A673 (cell line): ENCODE measurements around the gene PCDHGB2. TPM values are rescaled to one million over a fixed set of nuclear protein-coding genes. Genes with fewer than 3 reads are reported as not detected.

Source experiments
- BruUV-seq: library from RNA; stranded (reverse); fragments of 400-500 nt; replicated peaks from 2 replicates; lab custom pipeline; 2021; lab: Mats Ljungman, UMichigan
- CTCF ChIA-PET: fragments of 300-600 bp; sonication (Branson Sonifier 250); formaldehyde crosslinking; loops from one replicate; lab custom pipeline; 2022; ENCODE audit warnings: antibody characterized with exemption; lab: Charles Lee
- POLR2A ChIA-PET: fragments of 300-600 bp; sonication (Branson Sonifier 250); formaldehyde crosslinking; loops from one replicate; lab custom pipeline; 2022; ENCODE audit warnings: antibody characterized with exemption; ENCODE audit not compliant: low non-redundant PET; lab: Charles Lee
- DNase-seq: peaks from one replicate; pipeline ENCODE4 v3.0.0-alpha.2; 2015; ENCODE audit warnings: low spot score
- H3K27ac ChIP-seq: fragments of 200-600 bp; sonication (generic); 2 replicates; pipeline ENCODE4 v1.5.1; 2016; ENCODE audit warnings: mixed run types, low read depth, mild to moderate bottlenecking, mixed read lengths, antibody characterized with exemption, low read length; ENCODE audit not compliant: poor library complexity, severe bottlenecking
- H3K27me3 ChIP-seq: fragments of 200-600 bp; sonication (generic); replicated peaks from 2 replicates; pipeline ENCODE4 v1.6.1; 2017; ENCODE audit warnings: mixed run types, low read depth, mild to moderate bottlenecking, mixed read lengths, antibody characterized with exemption, low read length; ENCODE audit not compliant: insufficient read depth, poor library complexity
- H3K36me3 ChIP-seq: fragments of 200-600 bp; sonication (generic); 2 replicates; pipeline ENCODE4 v1.6.1; 2016; ENCODE audit warnings: mixed run types, mild to moderate bottlenecking, mixed read lengths, antibody characterized with exemption, low read length; ENCODE audit not compliant: insufficient read depth, poor library complexity, severe bottlenecking
- H3K4me1 ChIP-seq: fragments of 200-600 bp; sonication (generic); 2 replicates; pipeline ENCODE4 v1.6.1; 2017; ENCODE audit warnings: mixed run types, mild to moderate bottlenecking, mixed read lengths, antibody characterized with exemption, low read length; ENCODE audit not compliant: insufficient read depth, poor library complexity, severe bottlenecking
- H3K4me3 ChIP-seq: fragments of 200-600 bp; sonication (generic); 2 replicates; pipeline ENCODE4 v1.5.1; 2016; ENCODE audit warnings: low read depth, mixed run types, mild to moderate bottlenecking, mixed read lengths, low read length; ENCODE audit not compliant: poor library complexity, severe bottlenecking
- H3K9me3 ChIP-seq: fragments of 200-600 bp; sonication (generic); 2 replicates; pipeline ENCODE4 v1.6.1; 2016; ENCODE audit warnings: mixed run types, low read depth, mild to moderate bottlenecking, mixed read lengths, antibody characterized with exemption, low read length; ENCODE audit not compliant: poor library complexity, severe bottlenecking
- EZH2 ChIP-seq: fragments of 200-600 bp; sonication (generic); IDR thresholded peaks from 2 replicates; pipeline ENCODE4 v1.6.1; 2017; ENCODE audit warnings: borderline replicate concordance, low read depth, mild to moderate bottlenecking, mixed read lengths, antibody characterized with exemption, low read length; ENCODE audit not compliant: poor library complexity, severe bottlenecking
- intact Hi-C: fragments of 100-400 bp; cut with micrococcal nuclease; formaldehyde crosslinking; loops from one replicate; pipeline ENCODE4 v1.10.0; 2022; ENCODE audit not compliant: unreplicated experiment
- total RNA-seq: library from RNA; stranded (reverse); gene quantifications from 2 replicates; pipeline ENCODE4 v1.2.3, GENCODE V29; 2021
- TF ChIP-seq, protein P1 (sequence below): fragments of 300-800, 200-600 bp; sonication (generic); conservative IDR thresholded peaks from 2 replicates; pipeline ENCODE4 v1.5.1; 2017; ENCODE audit warnings: low read depth, mild to moderate bottlenecking, antibody characterized with exemption, low read length, moderate library complexity, mixed read lengths

PCDHGB2 gene
- total RNA-seq, 1 experiment from 2014 or later, result 6.5 TPM

DNA sequence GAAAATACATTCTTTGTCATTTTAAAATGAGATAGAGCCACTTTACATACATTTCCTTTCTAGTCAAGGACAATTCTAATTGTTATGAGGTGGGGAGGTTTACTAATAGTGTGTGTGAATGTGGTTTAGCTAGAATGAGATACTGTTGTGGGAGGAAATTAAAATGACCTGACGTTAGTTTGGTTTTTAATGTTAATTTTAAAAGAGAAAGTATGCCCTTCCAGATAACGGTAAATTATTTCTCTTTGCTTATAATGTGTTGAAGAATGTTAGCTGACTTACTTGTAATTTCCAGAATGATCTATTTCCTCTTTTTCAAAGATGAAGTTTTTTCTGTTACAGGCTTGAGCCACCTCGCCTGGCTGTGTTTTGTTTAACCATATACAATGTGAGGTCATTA lies 37.5 kb upstream of the PCDHGB2 start:
- POLR2A ChIA-PET, result no interaction called here
- BruUV-seq, result no TSS peak
- CTCF ChIA-PET, result no interaction called here
- H3K27ac ChIP-seq, result no peak overlapping the region
- DNase-seq, result no peak
- no peak overlapping the region for H3K4me3 ChIP-seq
- peaks cover 39% of the 10 kb centered on the region for H3K9me3 ChIP-seq
- intact Hi-C loops, result no loop called here
- H3K4me1 ChIP-seq, result no peaks in the 10 kb centered on the region
- peaks cover 23% of the 10 kb centered on the region for H3K36me3 ChIP-seq
- TF ChIP-seq, protein P1, sequence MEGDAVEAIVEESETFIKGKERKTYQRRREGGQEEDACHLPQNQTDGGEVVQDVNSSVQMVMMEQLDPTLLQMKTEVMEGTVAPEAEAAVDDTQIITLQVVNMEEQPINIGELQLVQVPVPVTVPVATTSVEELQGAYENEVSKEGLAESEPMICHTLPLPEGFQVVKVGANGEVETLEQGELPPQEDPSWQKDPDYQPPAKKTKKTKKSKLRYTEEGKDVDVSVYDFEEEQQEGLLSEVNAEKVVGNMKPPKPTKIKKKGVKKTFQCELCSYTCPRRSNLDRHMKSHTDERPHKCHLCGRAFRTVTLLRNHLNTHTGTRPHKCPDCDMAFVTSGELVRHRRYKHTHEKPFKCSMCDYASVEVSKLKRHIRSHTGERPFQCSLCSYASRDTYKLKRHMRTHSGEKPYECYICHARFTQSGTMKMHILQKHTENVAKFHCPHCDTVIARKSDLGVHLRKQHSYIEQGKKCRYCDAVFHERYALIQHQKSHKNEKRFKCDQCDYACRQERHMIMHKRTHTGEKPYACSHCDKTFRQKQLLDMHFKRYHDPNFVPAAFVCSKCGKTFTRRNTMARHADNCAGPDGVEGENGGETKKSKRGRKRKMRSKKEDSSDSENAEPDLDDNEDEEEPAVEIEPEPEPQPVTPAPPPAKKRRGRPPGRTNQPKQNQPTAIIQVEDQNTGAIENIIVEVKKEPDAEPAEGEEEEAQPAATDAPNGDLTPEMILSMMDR, result no peak
- TF ChIP-seq EZH2, result no peak
- H3K27me3 ChIP-seq, result no peaks in the 10 kb centered on the region

DNA sequence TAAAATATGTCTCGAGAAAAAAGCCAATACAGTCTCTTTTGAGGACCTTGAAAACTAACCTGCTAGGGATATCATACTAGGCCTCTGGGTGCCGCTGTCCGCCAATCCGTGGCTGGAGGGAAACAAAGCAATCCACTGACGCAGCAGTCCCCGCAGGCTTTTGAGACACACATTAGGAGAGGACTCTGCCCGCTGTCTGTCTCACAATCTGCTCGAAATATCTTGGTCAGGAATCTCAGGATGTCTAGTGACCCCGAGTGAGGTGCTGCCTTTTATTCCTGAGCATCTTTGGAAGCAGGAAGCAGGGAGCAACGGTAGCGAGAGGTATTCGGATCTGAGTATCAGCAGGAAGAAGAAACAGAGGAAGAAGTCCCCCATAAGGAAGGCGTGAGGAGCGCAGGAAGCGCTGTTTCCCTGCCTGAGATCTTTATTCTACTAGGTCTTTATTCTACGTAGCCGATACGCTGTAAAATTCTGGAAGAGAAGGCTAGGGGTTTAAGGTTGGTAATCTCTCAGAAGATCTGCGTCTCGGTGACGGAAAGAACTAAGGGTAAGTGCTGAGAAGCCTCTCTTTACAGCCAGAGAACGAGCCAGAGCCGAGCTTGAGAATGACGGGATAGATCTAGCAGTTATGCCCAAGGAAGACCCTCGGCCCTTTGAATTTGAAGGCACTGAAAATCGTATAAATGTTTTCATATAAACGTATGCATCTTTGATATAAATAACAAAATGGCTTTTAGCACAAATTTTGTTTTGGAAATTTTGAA lies 33.5 kb upstream of the PCDHGB2 start:
- Histone ChIP-seq H3K27ac (peak overlapping the region; percentile 76), H3K27me3 (no peaks in the 10 kb centered on the region), H3K4me1 (no peaks in the 10 kb centered on the region), H3K4me3 (peak overlapping the region; percentile 47), H3K9me3 (peaks cover 32% of the 10 kb centered on the region), H3K36me3 (no peaks in the 10 kb centered on the region)
- TF ChIP-seq, protein P1, result peak; percentile 86
- no peak for TF ChIP-seq EZH2
- ChIA-PET POLR2A (interaction anchor here (0.6 kb wide), 1 partner anchor 232 kb away, joined by 3 read pairs; no protein-coding TSS in a partner anchor), CTCF (interaction anchor here (0.5 to 0.8 kb wide), 3 partner anchors 103 to 237 kb away, joined by 3 read pairs; partner anchors contain the start of gene PCDHB14)
- BruUV-seq, result TSS peak; percentile 84
- intact Hi-C loops, result no loop called here
- peak; percentile 93 for DNase-seq

DNA sequence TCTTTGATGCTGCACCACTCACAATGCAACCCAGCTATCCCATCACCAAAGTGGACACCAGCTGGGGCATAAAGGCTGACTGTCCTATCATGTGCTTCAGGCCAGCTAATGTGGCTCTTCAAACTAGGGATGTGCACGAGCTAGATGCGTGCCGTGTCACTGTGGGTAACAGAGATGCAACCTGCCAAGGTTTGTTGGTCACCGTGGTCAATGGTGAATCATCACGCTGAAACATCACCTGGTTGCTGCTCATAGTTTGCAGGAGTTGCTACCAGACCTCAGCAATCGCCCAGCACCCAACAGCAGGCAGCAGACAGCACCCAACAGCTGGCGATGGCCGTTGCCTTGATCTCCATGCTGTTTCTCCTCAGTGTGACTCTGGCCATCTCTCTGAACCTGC lies 31.6 kb upstream of the PCDHGB2 start:
- ChIA-PET POLR2A (no interaction called here), CTCF (no interaction called here)
- DNase-seq, result no peak
- BruUV-seq, result no TSS peak
- intact Hi-C loops, result no loop called here
- no peaks in the 10 kb centered on the region for H3K27me3 ChIP-seq
- H3K36me3 ChIP-seq, result no peaks in the 10 kb centered on the region
- H3K9me3 ChIP-seq, result peaks cover 30% of the 10 kb centered on the region
- H3K4me1 ChIP-seq, result no peaks in the 10 kb centered on the region
- TF ChIP-seq, protein P1, result no peak
- TF ChIP-seq EZH2, result no peak
- no peak overlapping the region for H3K27ac ChIP-seq
- no peak overlapping the region for H3K4me3 ChIP-seq
